ENCODE results near the gene FBXL15. TPM values are rescaled to one million over a fixed set of nuclear protein-coding genes. Genes with fewer than 3 reads are reported as not detected.
A peak's percentile ranks its signal among the peaks of the same experiment; 100 is the strongest.

The FBXL15 gene
- total and polyA plus RNA-seq, 9 of the 15 experiments (the other 6 are each of a cell fraction or from before 2014, with no cell fraction given): 0.08 to 25.9 (median 3.5) TPM

DNA sequence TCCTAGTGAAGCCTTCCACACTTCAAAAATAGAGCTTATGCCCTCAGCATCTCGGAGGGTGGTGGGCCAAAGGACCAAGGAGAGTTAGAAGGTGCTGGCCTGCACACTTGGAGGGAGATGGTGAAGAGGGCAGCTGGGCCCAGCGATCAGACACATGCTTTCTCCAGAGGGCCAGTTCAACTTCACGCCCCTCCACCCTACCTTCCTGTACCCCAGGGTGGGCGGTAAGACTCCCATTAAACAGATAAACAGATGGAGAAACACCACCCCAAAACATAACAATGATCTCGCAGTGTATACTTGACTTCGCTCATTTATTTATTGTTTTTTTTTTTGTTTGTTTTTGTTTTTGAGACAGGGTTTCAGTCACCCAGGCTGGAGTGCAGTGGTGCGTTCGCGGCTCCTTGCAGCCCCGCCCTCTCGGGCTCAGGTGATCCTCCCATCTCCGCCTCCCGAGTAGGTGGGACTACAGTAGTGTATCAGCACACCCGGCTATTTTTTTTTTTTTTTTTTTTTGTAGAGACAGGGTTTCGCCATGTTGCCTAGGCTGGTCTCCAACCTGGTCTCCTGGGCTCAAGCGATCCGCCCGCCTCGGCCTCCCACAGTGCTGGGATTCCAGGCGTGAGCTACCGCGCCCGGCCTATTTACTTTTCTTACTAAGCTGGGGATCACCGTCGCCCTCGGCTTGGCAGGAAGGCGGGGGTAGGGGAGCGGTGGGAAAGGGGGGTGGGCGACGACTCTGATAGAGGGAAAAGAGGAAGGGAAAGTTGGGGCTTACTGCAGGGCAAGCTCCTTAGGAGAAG lies 28.9 kb downstream of the FBXL15 start (continued):
- TF ChIP-seq LCOR (CRISPR knock-in tag; IDR thresholded peaks at IDR 0.05): no peak
- no peak for TF ChIP-seq STAT5B (CRISPR knock-in tag; IDR thresholded peaks at IDR 0.05)
- peak in 1 of 2 experiments; percentile 47; a peak in 1 of 4 replicates for TF ChIP-seq FOXK2 (conservative IDR thresholded peaks at IDR 0.05 in 1 of 2, IDR thresholded peaks at IDR 0.05 in 1 of 2; ENCODE audit: low read depth in 2 of 2)
- peak; percentile 93 for TF ChIP-seq ZNF384 (IDR thresholded peaks at IDR 0.05; ENCODE audit: low read depth, low read length)
- TF ChIP-seq POLR2A (conservative IDR thresholded peaks at IDR 0.05): peak; percentile 81
- no peak for TF ChIP-seq ZNF785 (CRISPR knock-in tag; IDR thresholded peaks at IDR 0.05)
- no peak for TF ChIP-seq NFATC3 (IDR thresholded peaks at IDR 0.05)
- no peak for TF ChIP-seq ZNF41 (CRISPR knock-in tag; conservative IDR thresholded peaks at IDR 0.05)
- no peak for TF ChIP-seq THRA (IDR thresholded peaks at IDR 0.05)
- no peak for TF ChIP-seq DDX20 (tag; IDR thresholded peaks at IDR 0.05; ENCODE audit: low read depth)
- no peak for TF ChIP-seq HDAC3 (IDR thresholded peaks at IDR 0.05; ENCODE audit: borderline replicate concordance, partially characterized antibody)
- TF ChIP-seq ATF3 (IDR thresholded peaks at IDR 0.05): no peak
- TF ChIP-seq ATF3 (CRISPR knock-in tag; conservative IDR thresholded peaks at IDR 0.05): no peak
- TF ChIP-seq KAT7 (CRISPR knock-in tag; IDR thresholded peaks at IDR 0.05; ENCODE audit: borderline replicate concordance): no peak
- no peak for TF ChIP-seq RBM39 (optimal IDR thresholded peaks at IDR 0.05; ENCODE audit: low read depth, low read length)
- no peak for TF ChIP-seq ZNF707 (CRISPR knock-in tag; conservative IDR thresholded peaks at IDR 0.05)
- TF ChIP-seq, protein P1, sequence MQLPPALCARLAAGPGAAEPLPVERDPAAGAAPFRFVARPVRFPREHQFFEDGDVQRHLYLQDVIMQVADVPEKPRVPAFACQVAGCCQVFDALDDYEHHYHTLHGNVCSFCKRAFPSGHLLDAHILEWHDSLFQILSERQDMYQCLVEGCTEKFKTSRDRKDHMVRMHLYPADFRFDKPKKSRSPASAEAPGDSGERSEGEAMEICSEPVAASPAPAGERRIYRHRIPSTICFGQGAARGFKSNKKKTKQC (CRISPR knock-in tag; IDR thresholded peaks at IDR 0.05): no peak
- 0 out of 2 replicates have a peak, but pooled peaks have one; percentile 15 for TF ChIP-seq FOXP1 (CRISPR knock-in tag; IDR thresholded peaks at IDR 0.05)
